NCI-H2171 (cell line): ENCODE data around the gene PREB.
A peak's percentile ranks its signal among the peaks of the same experiment; 100 is the strongest.
"Not testable (repeated sequence)": the region's sequence is repeated elsewhere in the genome, so short reads cannot be mapped to it uniquely, and the experiment has no call there.

ENCODE experiments used
- DNase-seq: peaks from one replicate; lab custom pipeline; 2025; lab: John Stamatoyannopoulos, UW

The PREB gene

GRCh38 chr2:27126252-27126710, 8.2 kb downstream of the PREB start:
- DNase-seq = no peak

GRCh38 chr2:27125104-27125503, 9.3 kb downstream of the PREB start:
- no peak for DNase-seq

GRCh38 chr2:27123302-27124150, 10.9 kb downstream of the PREB start, which contains the start of gene ABHD1:
TSS of gene ABHD1 (plus strand) at chr2:27123815. CDS start at chr2:27123949, 134 bp downstream.
- DNase-seq = peak; percentile 38

- no peak for DNase-seq
These were observed 11.6 kb downstream of the PREB start for GRCh38 chr2:27122791-27123190.

GRCh38 chr2:27121906-27122305, 12.5 kb downstream of the PREB start:
- no peak for DNase-seq

- not testable (repeated sequence) for DNase-seq
These were observed 15.1 kb downstream of the PREB start for GRCh38 chr2:27119330-27119670.

GRCh38 chr2:27118525-27119329, 15.7 kb downstream of the PREB start, which contains the start of gene CGREF1:
TSS of gene CGREF1 (minus strand) at chr2:27119128. CDS start at chr2:27104366, 14,762 bp downstream.
- peak; percentile 43 for DNase-seq

- DNase-seq = no peak
These were observed 16.4 kb downstream of the PREB start for GRCh38 chr2:27117995-27118524.

- DNase-seq = no peak
These were observed 18.9 kb downstream of the PREB start for GRCh38 chr2:27115519-27115918.

- not testable (repeated sequence) for DNase-seq
These were observed 22.9 kb downstream of the PREB start for GRCh38 chr2:27111392-27112078.

- not testable (repeated sequence) for DNase-seq
These were observed 23.7 kb downstream of the PREB start for GRCh38 chr2:27110603-27111352.

- no peak for DNase-seq
These were observed 25.4 kb downstream of the PREB start for GRCh38 chr2:27109083-27109482.

GRCh38 chr2:27108221-27108620, 26.2 kb downstream of the PREB start:
- DNase-seq = no peak

GRCh38 chr2:27105981-27106380, 28.5 kb downstream of the PREB start:
- no peak for DNase-seq

- no peak for DNase-seq
These were observed 32.1 kb downstream of the PREB start for GRCh38 chr2:27102329-27102728.

GRCh38 chr2:27100036-27100435, 34.4 kb downstream of the PREB start:
- DNase-seq = no peak

- DNase-seq = no peak
These were observed 35.0 kb downstream of the PREB start for GRCh38 chr2:27099334-27099955.

GRCh38 chr2:27097341-27097740, 37.1 kb downstream of the PREB start:
- no peak for DNase-seq

- DNase-seq = no peak
These were observed 37.6 kb downstream of the PREB start for GRCh38 chr2:27096748-27097297.
